ENCODE results near the gene VWA5B1. TPM values are rescaled to one million over a fixed set of nuclear protein-coding genes. Genes with fewer than 3 reads are reported as not detected.

The VWA5B1 gene
- total and polyA plus RNA-seq, 2 of the 8 experiments (the other 6 are each of a cell fraction or from before 2014, with no cell fraction given): 0.54 to 2.3 TPM

GRCh38 chr1:20395255-20395654 lies 104.6 kb downstream of the VWA5B1 start:
- H3K36me3 ChIP-seq (ENCODE audit: control insufficient read depth in 2 of 4, insufficient read depth in 4 of 4, low read length in 3 of 4): no peaks in the 10 kb centered on the region
- no peak overlapping the region for H4K5ac ChIP-seq (ENCODE audit: insufficient read length, low read depth, low read length)
- H2BK12ac ChIP-seq (ENCODE audit: low read depth, low read length): no peak overlapping the region
- no peak overlapping the region for H2AK5ac ChIP-seq (ENCODE audit: low read depth, low read length)
- no peak overlapping the region for H3K9ac ChIP-seq (replicated peaks in 1 of 4; ENCODE audit: extremely low read depth in 1 of 4, low read depth in 3 of 4, low read length in 3 of 4)
- ChIA-PET CTCF (ENCODE audit: partially characterized antibody) (interaction anchor here (0.7 to 3.8 kb wide), 3 partner anchors 18 to 229 kb away, joined by 3 to 20 read pairs (median 4); no protein-coding TSS in a partner anchor), POLR2A (ENCODE audit: partially characterized antibody) (interaction anchor here (0.6 kb wide), 1 partner anchor 327 kb away, joined by 3 read pairs; no protein-coding TSS in a partner anchor)
- H3K23me2 ChIP-seq (ENCODE audit: low read depth, low read length): no peaks in the 10 kb centered on the region
- H3K14ac ChIP-seq (ENCODE audit: insufficient read length): no peak overlapping the region
- H4K91ac ChIP-seq (replicated peaks; ENCODE audit: insufficient read length, low read length): no peak overlapping the region
- no peak overlapping the region for H2BK5ac ChIP-seq (ENCODE audit: low read depth, low read length)
- H3K23ac ChIP-seq (ENCODE audit: insufficient read length): no peak overlapping the region
- H3K27me3 ChIP-seq (replicated peaks in 1 of 4; ENCODE audit: control insufficient read depth in 3 of 4, extremely low read depth in 1 of 4, insufficient read depth in 3 of 4, low read length in 3 of 4): peaks cover 0 to 27% (median 12%) of the 10 kb centered on the region in 4 experiments; a peak in 6 of 7 replicates
- H3K79me1 ChIP-seq (ENCODE audit: low read depth, low read length): no peaks in the 10 kb centered on the region
- no peak overlapping the region for H3K4me3 ChIP-seq (ENCODE audit: extremely low read depth in 1 of 4, insufficient read depth in 2 of 4, low read depth in 3 of 4, low read length in 4 of 4)
- 91% methylated on average over 2 of the region's 2 CpGs; no CpG with 5 or more reads in 1 of the 2 experiments for WGBS, 2 experiments (ENCODE audit: extremely low coverage in 1 of 2, insufficient coverage in 1 of 2, insufficient read length in 1 of 2, insufficient replicate concordance in 2 of 2, low coverage in 1 of 2, low lambda C conversion rate in 2 of 2, missing lambda C conversion rate in 1 of 2)
- H4K20me1 ChIP-seq (replicated peaks in 1 of 2; ENCODE audit: control insufficient read depth in 1 of 2, insufficient read depth in 2 of 2, low read length in 2 of 2): no peaks in the 10 kb centered on the region
- no peak overlapping the region for H3K18ac ChIP-seq (ENCODE audit: extremely low read depth, low read length)
- no peaks in the 10 kb centered on the region for H3K79me2 ChIP-seq (ENCODE audit: control insufficient read depth in 1 of 2, insufficient read depth in 2 of 2, low read length in 2 of 2)
- H3K4me2 ChIP-seq (ENCODE audit: insufficient read depth in 1 of 2, low read depth in 2 of 2, low read length in 2 of 2): no peak overlapping the region
- no peak overlapping the region for H3K56ac ChIP-seq (replicated peaks; ENCODE audit: insufficient read length, low read depth, low read length)
- DNase-seq (ENCODE audit: low read depth in 1 of 2, low spot score in 2 of 2) (no peak), FAIRE-seq (no peak)
- H2AFZ ChIP-seq (ENCODE audit: low read length): no peak overlapping the region
- H3K4ac ChIP-seq (replicated peaks; ENCODE audit: insufficient read length, low read depth, low read length): no peak overlapping the region
- H2BK20ac ChIP-seq (ENCODE audit: low read length): no peak overlapping the region
- no peak overlapping the region for H2BK15ac ChIP-seq (ENCODE audit: low read length)
- H2BK120ac ChIP-seq (replicated peaks; ENCODE audit: low read depth, low read length): no peak overlapping the region
- no peaks in the 10 kb centered on the region for H3K4me1 ChIP-seq (replicated peaks in 1 of 4; ENCODE audit: control insufficient read depth in 3 of 4, insufficient read depth in 4 of 4, low read length in 3 of 4)
- H3K27ac ChIP-seq (ENCODE audit: low read depth, low read length): no peak overlapping the region
- H4K8ac ChIP-seq (ENCODE audit: extremely low read depth, insufficient read depth, low read length): no peak overlapping the region
- no peaks in the 10 kb centered on the region for H3K9me3 ChIP-seq (ENCODE audit: insufficient read depth in 2 of 2, low read depth in 1 of 2, low read length in 1 of 2)
- TF ChIP-seq BACH1 (IDR thresholded peaks at IDR 0.05; ENCODE audit: low read length): no peak
- no peak for TF ChIP-seq ATF2 (IDR thresholded peaks at IDR 0.05; ENCODE audit: low read length)
- no peak for TF ChIP-seq SAP30 (IDR thresholded peaks at IDR 0.05; ENCODE audit: insufficient read depth, insufficient replicate concordance, low read length)
- no peak for TF ChIP-seq RFX5 (IDR thresholded peaks at IDR 0.05; ENCODE audit: borderline replicate concordance, low read depth, low read length)
- TF ChIP-seq SUZ12 (IDR thresholded peaks at IDR 0.05; ENCODE audit: low read length): no peak
- TF ChIP-seq NANOG (IDR thresholded peaks at IDR 0.05; ENCODE audit: insufficient read depth, low read depth, low read length, poor library complexity, severe bottlenecking): no peak
- no peak for TF ChIP-seq GABPA (IDR thresholded peaks at IDR 0.05; ENCODE audit: borderline replicate concordance, insufficient read depth, low read length)
- TF ChIP-seq CTCF (IDR thresholded peaks at IDR 0.05; ENCODE audit: control extremely low read depth in 1 of 3, insufficient read depth in 1 of 3, low read depth in 1 of 3, low read length in 3 of 3): no peak

Data from H1 (cell line).